Nephron progenitor cell (in vitro differentiated cells): ENCODE results near the gene MYO1D.

Experiments used
- DNase-seq: peaks from one replicate; pipeline ENCODE4 v3.0.0; 2021
- H3K27ac Mint-ChIP-seq: 2 replicates; pipeline ENCODE4 v1.8.0; 2021; ENCODE audit warnings: mild to moderate bottlenecking, moderate library complexity, mixed read lengths
- H3K27me3 Mint-ChIP-seq: 2 replicates; pipeline ENCODE4 v1.8.0; 2021; ENCODE audit warnings: mild to moderate bottlenecking, low read depth, mixed read lengths; ENCODE audit not compliant: poor library complexity
- H3K36me3 Mint-ChIP-seq: 2 replicates; pipeline ENCODE4 v1.8.0; 2021; ENCODE audit warnings: low read depth, mixed read lengths
- H3K4me1 Mint-ChIP-seq: 2 replicates; pipeline ENCODE4 v1.8.0; 2021; ENCODE audit warnings: mixed read lengths
- H3K4me3 Mint-ChIP-seq: 2 replicates; pipeline ENCODE4 v1.8.0; 2021; ENCODE audit warnings: mild to moderate bottlenecking, moderate library complexity, mixed read lengths
- H3K9me3 Mint-ChIP-seq: 2 replicates; pipeline ENCODE4 v1.8.0; 2021; ENCODE audit warnings: mild to moderate bottlenecking, moderate library complexity, mixed read lengths
- CTCF ChIP-seq: fragments of 200-600 bp; sonication (generic); IDR thresholded peaks from 2 replicates; pipeline ENCODE4 v1.5.0; 2021; ENCODE audit warnings: antibody characterized with exemption

MYO1D gene

GRCh38 chr17:32596206-32596605 lies 280.7 kb downstream of the MYO1D start:
- TF ChIP-seq CTCF, result no peak
- Mint-ChIP-seq H3K36me3 (peaks cover 13% of the 10 kb centered on the region), H3K27me3 (peaks cover 8% of the 10 kb centered on the region), H3K27ac (peak overlapping the region; percentile 74), H3K9me3 (peaks cover 23% of the 10 kb centered on the region), H3K4me3 (no peak overlapping the region), H3K4me1 (no peaks in the 10 kb centered on the region)
- DNase-seq, result no peak

GRCh38 chr17:32593003-32593402 lies 283.9 kb downstream of the MYO1D start:
- H3K9me3 Mint-ChIP-seq, result no peaks in the 10 kb centered on the region
- no peak for TF ChIP-seq CTCF
- no peak for DNase-seq
- H3K36me3 Mint-ChIP-seq, result no peaks in the 10 kb centered on the region
- H3K27me3 Mint-ChIP-seq, result peaks cover 3% of the 10 kb centered on the region
- H3K27ac Mint-ChIP-seq, result peak overlapping the region; percentile 67
- H3K4me3 Mint-ChIP-seq, result no peak overlapping the region
- H3K4me1 Mint-ChIP-seq, result no peaks in the 10 kb centered on the region

- Mint-ChIP-seq H3K4me1 (no peaks in the 10 kb centered on the region), H3K9me3 (no peaks in the 10 kb centered on the region), H3K27me3 (peaks cover 3% of the 10 kb centered on the region), H3K4me3 (no peak overlapping the region), H3K27ac (no peak overlapping the region), H3K36me3 (no peaks in the 10 kb centered on the region)
- TF ChIP-seq CTCF, result no peak
- DNase-seq, result no peak
Observed at GRCh38 chr17:32591405-32591804, 285.5 kb downstream of the MYO1D start.

GRCh38 chr17:32590974-32591373 lies 285.9 kb downstream of the MYO1D start:
- no peak for TF ChIP-seq CTCF
- peaks cover 3% of the 10 kb centered on the region for H3K27me3 Mint-ChIP-seq
- H3K36me3 Mint-ChIP-seq, result no peaks in the 10 kb centered on the region
- no peaks in the 10 kb centered on the region for H3K9me3 Mint-ChIP-seq
- H3K4me1 Mint-ChIP-seq, result peaks cover 4% of the 10 kb centered on the region
- H3K4me3 Mint-ChIP-seq, result no peak overlapping the region
- no peak for DNase-seq
- no peak overlapping the region for H3K27ac Mint-ChIP-seq

GRCh38 chr17:32588982-32589381 lies 287.9 kb downstream of the MYO1D start:
- H3K4me1 Mint-ChIP-seq, result peaks cover 9% of the 10 kb centered on the region
- DNase-seq, result no peak
- H3K36me3 Mint-ChIP-seq, result peaks cover 5% of the 10 kb centered on the region
- H3K4me3 Mint-ChIP-seq, result no peak overlapping the region
- H3K9me3 Mint-ChIP-seq, result peaks cover 11% of the 10 kb centered on the region
- peak overlapping the region; percentile 29 for H3K27ac Mint-ChIP-seq
- peaks cover 3% of the 10 kb centered on the region for H3K27me3 Mint-ChIP-seq
- TF ChIP-seq CTCF, result no peak

- TF ChIP-seq CTCF, result no peak
- Mint-ChIP-seq H3K4me3 (no peak overlapping the region), H3K27ac (no peak overlapping the region), H3K4me1 (peaks cover 9% of the 10 kb centered on the region), H3K27me3 (peaks cover 3% of the 10 kb centered on the region), H3K9me3 (peaks cover 19% of the 10 kb centered on the region), H3K36me3 (peaks cover 11% of the 10 kb centered on the region)
- DNase-seq, result no peak
Observed at GRCh38 chr17:32588135-32588534, 288.8 kb downstream of the MYO1D start.
